NT2/D1 (cell line): ENCODE data around the gene ZNF436.

Source experiments
- SUZ12 ChIP-seq: IDR thresholded peaks from 2 replicates; pipeline ENCODE4 v1.6.1; 2011; ENCODE audit not compliant: insufficient read length, insufficient read depth; ENCODE audit errors: extremely low read depth
- YY1 ChIP-seq: IDR thresholded peaks from 2 replicates; pipeline ENCODE4 v1.6.1; 2011; ENCODE audit not compliant: insufficient read length, insufficient read depth
- ZNF274 ChIP-seq: IDR thresholded peaks from 2 replicates; pipeline ENCODE4 v1.6.1; 2011; ENCODE audit warnings: mild to moderate bottlenecking, low read depth, low read length

- TF ChIP-seq YY1 (no peak), ZNF274 (no peak), SUZ12 (no peak)
These were observed 11.2 kb downstream of the ZNF436 start for GRCh38 chr1:23358310-23358875.
